A549 (cell line): Measurements from ENCODE around the gene L3MBTL2. TPM values are rescaled to one million over a fixed set of nuclear protein-coding genes. Genes with fewer than 3 reads are reported as not detected.

Experiments
- ATAC-seq, 2 experiments: fragments of 200-7000 bp in 1 of 2; fragments of >200 bp in 1 of 2; cut with Nextera tagmentation in 1 of 2; cut with Tn5 transposase in 1 of 2; 3 replicates each; pipeline versions ENCODE4 v1.8.0 to v1.9.1; 2018 to 2020; ENCODE audit warnings: mild to moderate bottlenecking in 1 of 2, moderate library complexity in 1 of 2
- CTCF ChIA-PET: fragments of 300-600 bp; sonication (Branson Sonifier 250); formaldehyde crosslinking; extraction: SDS; loops from one replicate; lab custom pipeline; 2021; ENCODE audit warnings: antibody characterized with exemption, inconsistent platforms; lab: Yijun Ruan, JAX
- POLR2A ChIA-PET: fragments of 350-600 bp; formaldehyde crosslinking; extraction: SDS; loops from one replicate; lab custom pipeline; 2021; ENCODE audit warnings: antibody characterized with exemption, inconsistent platforms; lab: Yijun Ruan, JAX
- DNase-seq, 2 experiments: peaks; one replicate each; pipeline versions ENCODE4 v3.0.0 to v3.0.0-alpha.2; 2011 to 2016; ENCODE audit warnings: low read depth in 1 of 2, low spot score in 1 of 2
- FAIRE-seq: peaks from 2 replicates; lab custom pipeline; 2011; peaks lifted over from hg19 to GRCh38; lab: Jason Lieb, UNC
- H3K27ac ChIP-seq, 2 experiments: fragments of >200 bp; sonication (Bioruptor Twin); formaldehyde crosslinking; 3 replicates each; pipeline ENCODE4 v1.5.1; 2016 to 2017
- H3K4me1 ChIP-seq: fragments of >200 bp; sonication (Bioruptor Twin); formaldehyde crosslinking; 3 replicates; pipeline ENCODE4 v1.6.1; 2016
- H3K4me2 ChIP-seq: fragments of >200 bp; sonication (Bioruptor Twin); formaldehyde crosslinking; 3 replicates; pipeline ENCODE4 v1.6.1; 2016
- H3K4me3 ChIP-seq: fragments of >200 bp; sonication (Bioruptor Twin); formaldehyde crosslinking; 3 replicates; pipeline ENCODE4 v1.5.1; 2016
- H3K9me3 ChIP-seq: fragments of >200 bp; sonication (Bioruptor Twin); formaldehyde crosslinking; 3 replicates; pipeline ENCODE4 v1.6.1; 2016
- CHD2 ChIP-seq: fragments of 150-350 bp; IDR thresholded peaks from 2 replicates; pipeline ENCODE4 v1.6.1; 2014; ENCODE audit warnings: low read length; ENCODE audit not compliant: partially characterized antibody
- CHD4 ChIP-seq: fragments of 200-600 bp; sonication (generic); IDR thresholded peaks from 2 replicates; pipeline ENCODE4 v1.6.1; 2016; ENCODE audit warnings: antibody characterized with exemption, mild to moderate bottlenecking, borderline replicate concordance
- EHF ChIP-seq: fragments of 250-450 bp; sonication (Bioruptor Pico); IDR thresholded peaks from 2 replicates; pipeline ENCODE4 v1.5.0; 2020; ENCODE audit warnings: mild to moderate bottlenecking
- EP300 ChIP-seq, 2 experiments: fragments of >200 bp; sonication (Bioruptor Twin); formaldehyde crosslinking; IDR thresholded peaks; 2 replicates in 1 of 2; 3 replicates in 1 of 2; pipeline ENCODE4 v1.6.1; 2016 to 2017
- ESRRA ChIP-seq: fragments of 150-350 bp; IDR thresholded peaks from 2 replicates; pipeline ENCODE4 v1.6.1; 2014; ENCODE audit warnings: mild to moderate bottlenecking, low read length, borderline replicate concordance
- FOSL2 ChIP-seq, 2 experiments: fragments of 450-650 bp in 1 of 2; fragments of >200 bp in 1 of 2; sonication (Bioruptor Twin) in 1 of 2; formaldehyde crosslinking; IDR thresholded peaks; 2 replicates each; pipeline versions ENCODE4 v1.5.0 to v1.6.1; 2016 to 2020; ENCODE audit warnings: mild to moderate bottlenecking in 1 of 2, moderate library complexity in 1 of 2
- FOXS1 ChIP-seq: fragments of 250-450 bp; sonication (Bioruptor Pico); IDR thresholded peaks from 2 replicates; pipeline ENCODE4 v1.5.0; 2020; ENCODE audit warnings: mild to moderate bottlenecking, moderate library complexity
- KDM1A ChIP-seq: fragments of 200-600 bp; sonication (generic); IDR thresholded peaks from 2 replicates; pipeline ENCODE4 v1.6.1; 2016; ENCODE audit warnings: low read depth, mild to moderate bottlenecking
- MAZ ChIP-seq: fragments of 150-350 bp; IDR thresholded peaks from 2 replicates; pipeline ENCODE4 v1.6.1; 2014; ENCODE audit warnings: antibody characterized with exemption, low read depth, low read length, borderline replicate concordance
- NPAS2 ChIP-seq: fragments of 250-450 bp; sonication (Bioruptor Pico); IDR thresholded peaks from 2 replicates; pipeline ENCODE4 v1.8.0; 2022; ENCODE audit warnings: mild to moderate bottlenecking, moderate library complexity, borderline replicate concordance
- NR3C1 ChIP-seq: fragments of >200 bp; sonication (Bioruptor Twin); formaldehyde crosslinking; IDR thresholded peaks from 3 replicates; pipeline ENCODE4 v1.6.1; 2017
- POLR2AphosphoS2 ChIP-seq: conservative IDR thresholded peaks from 2 replicates; pipeline ENCODE4 v1.6.1; 2012; ENCODE audit warnings: low read length, improper control_type of control experiment, inconsistent platforms
- RCOR1 ChIP-seq: fragments of 150-350 bp; IDR thresholded peaks from 2 replicates; pipeline ENCODE4 v1.6.1; 2014; ENCODE audit warnings: antibody characterized with exemption, low read length, low read depth
- RNF2 ChIP-seq: fragments of 200-600 bp; sonication (generic); IDR thresholded peaks from 2 replicates; pipeline ENCODE4 v1.6.1; 2016; ENCODE audit warnings: low read depth, mild to moderate bottlenecking, antibody characterized with exemption, moderate library complexity, borderline replicate concordance
- SREBF2 ChIP-seq: fragments of 450-650 bp; IDR thresholded peaks from 2 replicates; pipeline ENCODE4 v1.6.1; 2014; ENCODE audit warnings: mild to moderate bottlenecking, moderate library complexity
- ZC3H11A ChIP-seq: fragments of 450-650 bp; IDR thresholded peaks from 2 replicates; pipeline ENCODE4 v1.6.1; 2014; ENCODE audit warnings: antibody characterized with exemption, mild to moderate bottlenecking
- ZFP36 ChIP-seq: fragments of 450-650 bp; IDR thresholded peaks from 2 replicates; pipeline ENCODE4 v1.6.1; 2014; ENCODE audit warnings: borderline replicate concordance; ENCODE audit not compliant: partially characterized antibody
- ZNF302 ChIP-seq: fragments of 250-450 bp; sonication (Bioruptor Pico); IDR thresholded peaks from 2 replicates; pipeline ENCODE4 v1.9.0; 2021; ENCODE audit warnings: inconsistent platforms, mild to moderate bottlenecking, moderate library complexity
- ZSCAN20 ChIP-seq: fragments of 250-450 bp; sonication (Bioruptor Pico); IDR thresholded peaks from 2 replicates; pipeline ENCODE4 v1.8.0; 2022; ENCODE audit warnings: mild to moderate bottlenecking, moderate library complexity
- WGBS: methylation state at CpG from one replicate; pipeline ENCODE4 v1.1.6; 2017; ENCODE audit errors: missing lambda C conversion rate; 5-methylcytosine and 5-hydroxymethylcytosine counted together
- polyA plus RNA-seq, 4 experiments: library from polyadenylated mRNA; depleted of rRNA in 3 of 4; stranded (reverse); fragments of >200 nt; fragmentation: RNase III in 1 of 4; extraction: RNeasy Plus Mini Kit Qiagen cat#74134 plus additional on column Dnase treatment in 1 of 4; gene quantifications; 2 replicates in 3 of 4; 3 replicates in 1 of 4; pipeline ENCODE4 v1.2.3, GENCODE V29; 2011 to 2017
- TF ChIP-seq, protein P1 (sequence below): fragments of 250-450 bp; sonication (Bioruptor Pico); IDR thresholded peaks from 2 replicates; pipeline ENCODE4 v1.5.0; 2020; ENCODE audit warnings: low read depth, mild to moderate bottlenecking, moderate library complexity
- TF ChIP-seq, protein P2 (sequence below): fragments of >200 bp; sonication (Bioruptor Twin); formaldehyde crosslinking; IDR thresholded peaks from 3 replicates; pipeline ENCODE4 v1.5.1; 2016
- TF ChIP-seq, protein P3 (sequence below): IDR thresholded peaks from 2 replicates; pipeline ENCODE4 v1.6.1; 2012; ENCODE audit warnings: low read depth, borderline replicate concordance
- TF ChIP-seq, protein P4 (sequence below): fragments of 450-650 bp; IDR thresholded peaks from 2 replicates; pipeline ENCODE4 v1.6.1; 2014; ENCODE audit warnings: antibody characterized with exemption
- TF ChIP-seq, protein P5 (sequence below): fragments of >200 bp; sonication (Bioruptor Twin); formaldehyde crosslinking; IDR thresholded peaks from 2 replicates; pipeline ENCODE4 v1.6.1; 2016
- TF ChIP-seq, protein P6 (sequence below): fragments of >200 bp; sonication (Bioruptor Twin); formaldehyde crosslinking; IDR thresholded peaks from 3 replicates; pipeline ENCODE4 v1.6.1; 2016

L3MBTL2 gene
- polyA plus RNA-seq, 2 of the 4 experiments (the other 2 are of a cell fraction) = 14.5 to 17.0 TPM

DNA sequence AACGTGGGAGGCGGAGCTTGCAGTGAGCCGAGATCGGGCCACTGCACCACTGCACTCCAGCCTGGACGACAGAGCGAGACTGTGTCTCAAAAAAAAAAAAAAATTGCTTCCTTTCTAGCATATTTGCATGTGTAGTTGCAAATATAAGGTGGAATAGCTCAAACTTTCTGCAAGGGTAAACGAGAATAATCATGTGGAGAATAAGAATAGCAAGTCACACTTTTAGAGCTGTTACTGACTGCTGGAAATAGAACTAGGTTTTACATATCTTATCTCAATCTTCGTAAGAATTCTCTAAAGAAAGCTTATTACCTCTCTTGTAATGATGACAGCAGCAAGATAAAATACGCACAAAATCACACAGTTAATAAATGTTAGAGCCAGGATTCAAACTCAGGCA, 1.6 kb downstream of the L3MBTL2 start (continued):
- TF ChIP-seq, protein P1, sequence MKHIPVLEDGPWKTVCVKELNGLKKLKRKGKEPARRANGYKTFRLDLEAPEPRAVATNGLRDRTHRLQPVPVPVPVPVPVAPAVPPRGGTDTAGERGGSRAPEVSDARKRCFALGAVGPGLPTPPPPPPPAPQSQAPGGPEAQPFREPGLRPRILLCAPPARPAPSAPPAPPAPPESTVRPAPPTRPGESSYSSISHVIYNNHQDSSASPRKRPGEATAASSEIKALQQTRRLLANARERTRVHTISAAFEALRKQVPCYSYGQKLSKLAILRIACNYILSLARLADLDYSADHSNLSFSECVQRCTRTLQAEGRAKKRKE (CRISPR knock-in tag) = no peak
- TF ChIP-seq NPAS2 (CRISPR knock-in tag) = no peak
- TF ChIP-seq, all 56 proteins: peak for 0

DNA sequence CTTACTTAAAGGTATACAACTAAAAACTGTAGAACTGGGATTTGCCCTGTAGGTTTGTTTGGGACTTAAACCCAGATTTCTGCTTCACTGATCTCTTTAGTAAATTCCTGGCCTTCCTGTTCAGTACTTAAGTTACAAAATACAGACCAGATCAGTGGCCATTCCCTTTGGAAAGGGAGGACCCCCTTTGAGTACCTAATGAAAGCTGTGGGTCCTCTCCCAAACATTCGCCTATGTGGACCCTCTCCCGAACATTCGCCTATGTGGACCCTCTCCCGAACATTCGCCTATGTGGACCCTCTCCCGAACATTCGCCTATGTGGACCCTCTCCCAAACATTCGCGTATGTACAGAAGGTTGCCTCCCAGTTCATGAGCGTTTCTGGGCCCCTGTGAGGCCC, 10.3 kb downstream of the L3MBTL2 start:
- TF ChIP-seq SREBF2 = no peak
- TF ChIP-seq EHF (CRISPR knock-in tag) = no peak
- no peak for TF ChIP-seq ESRRA
- TF ChIP-seq CHD2 = no peak
- no peak for TF ChIP-seq NR3C1
- TF ChIP-seq FOSL2 (IDR thresholded peaks at IDR 0.05) = no peak
- TF ChIP-seq FOSL2 (CRISPR knock-in tag; IDR thresholded peaks at IDR 0.05) = no peak
- TF ChIP-seq FOXS1 (CRISPR knock-in tag) = no peak
- TF ChIP-seq KDM1A = no peak
- TF ChIP-seq, protein P2, sequence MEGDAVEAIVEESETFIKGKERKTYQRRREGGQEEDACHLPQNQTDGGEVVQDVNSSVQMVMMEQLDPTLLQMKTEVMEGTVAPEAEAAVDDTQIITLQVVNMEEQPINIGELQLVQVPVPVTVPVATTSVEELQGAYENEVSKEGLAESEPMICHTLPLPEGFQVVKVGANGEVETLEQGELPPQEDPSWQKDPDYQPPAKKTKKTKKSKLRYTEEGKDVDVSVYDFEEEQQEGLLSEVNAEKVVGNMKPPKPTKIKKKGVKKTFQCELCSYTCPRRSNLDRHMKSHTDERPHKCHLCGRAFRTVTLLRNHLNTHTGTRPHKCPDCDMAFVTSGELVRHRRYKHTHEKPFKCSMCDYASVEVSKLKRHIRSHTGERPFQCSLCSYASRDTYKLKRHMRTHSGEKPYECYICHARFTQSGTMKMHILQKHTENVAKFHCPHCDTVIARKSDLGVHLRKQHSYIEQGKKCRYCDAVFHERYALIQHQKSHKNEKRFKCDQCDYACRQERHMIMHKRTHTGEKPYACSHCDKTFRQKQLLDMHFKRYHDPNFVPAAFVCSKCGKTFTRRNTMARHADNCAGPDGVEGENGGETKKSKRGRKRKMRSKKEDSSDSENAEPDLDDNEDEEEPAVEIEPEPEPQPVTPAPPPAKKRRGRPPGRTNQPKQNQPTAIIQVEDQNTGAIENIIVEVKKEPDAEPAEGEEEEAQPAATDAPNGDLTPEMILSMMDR = no peak
- TF ChIP-seq MAZ = no peak
- TF ChIP-seq ZC3H11A = no peak
- no peak for TF ChIP-seq NPAS2 (CRISPR knock-in tag)
- no peak for TF ChIP-seq ZSCAN20 (CRISPR knock-in tag)
- no peak for TF ChIP-seq RNF2
- TF ChIP-seq, protein P3, sequence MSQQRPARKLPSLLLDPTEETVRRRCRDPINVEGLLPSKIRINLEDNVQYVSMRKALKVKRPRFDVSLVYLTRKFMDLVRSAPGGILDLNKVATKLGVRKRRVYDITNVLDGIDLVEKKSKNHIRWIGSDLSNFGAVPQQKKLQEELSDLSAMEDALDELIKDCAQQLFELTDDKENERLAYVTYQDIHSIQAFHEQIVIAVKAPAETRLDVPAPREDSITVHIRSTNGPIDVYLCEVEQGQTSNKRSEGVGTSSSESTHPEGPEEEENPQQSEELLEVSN = no peak
- TF ChIP-seq RCOR1 = no peak
- TF ChIP-seq, protein P4, sequence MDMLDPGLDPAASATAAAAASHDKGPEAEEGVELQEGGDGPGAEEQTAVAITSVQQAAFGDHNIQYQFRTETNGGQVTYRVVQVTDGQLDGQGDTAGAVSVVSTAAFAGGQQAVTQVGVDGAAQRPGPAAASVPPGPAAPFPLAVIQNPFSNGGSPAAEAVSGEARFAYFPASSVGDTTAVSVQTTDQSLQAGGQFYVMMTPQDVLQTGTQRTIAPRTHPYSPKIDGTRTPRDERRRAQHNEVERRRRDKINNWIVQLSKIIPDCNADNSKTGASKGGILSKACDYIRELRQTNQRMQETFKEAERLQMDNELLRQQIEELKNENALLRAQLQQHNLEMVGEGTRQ = no peak
- H3K4me3 ChIP-seq = no peak overlapping the region
- ATAC-seq = no peak
- H3K4me2 ChIP-seq = no peak overlapping the region
- no peak for DNase-seq
- H3K9me3 ChIP-seq = no peaks in the 10 kb centered on the region
- ChIA-PET POLR2A (no interaction called here), CTCF (interaction anchor here (1.2 kb wide), 1 partner anchor 16 kb away, joined by 3 read pairs; no protein-coding TSS in a partner anchor)
- no peak for FAIRE-seq
- no peak overlapping the region for H3K27ac ChIP-seq
- peaks cover 5% of the 10 kb centered on the region; the same call in 1 of the 3 replicates for H3K4me1 ChIP-seq
- WGBS = 96% methylated on average over 10 of the region's 10 CpGs

GRCh38 chr22:41215926-41216325, 10.8 kb downstream of the L3MBTL2 start:
- TF ChIP-seq FOXS1 (CRISPR knock-in tag) (no peak), ZNF302 (CRISPR knock-in tag) (no peak), ZSCAN20 (CRISPR knock-in tag) (no peak), NR3C1 (no peak), KDM1A (no peak), ZFP36 (no peak), POLR2AphosphoS2 (no peak), EP300 (IDR thresholded peaks at IDR 0.05) (no peak), CHD4 (no peak)
- TF ChIP-seq, protein P5, sequence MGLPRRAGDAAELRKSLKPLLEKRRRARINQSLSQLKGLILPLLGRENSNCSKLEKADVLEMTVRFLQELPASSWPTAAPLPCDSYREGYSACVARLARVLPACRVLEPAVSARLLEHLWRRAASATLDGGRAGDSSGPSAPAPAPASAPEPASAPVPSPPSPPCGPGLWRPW = no peak
- TF ChIP-seq, protein P6, sequence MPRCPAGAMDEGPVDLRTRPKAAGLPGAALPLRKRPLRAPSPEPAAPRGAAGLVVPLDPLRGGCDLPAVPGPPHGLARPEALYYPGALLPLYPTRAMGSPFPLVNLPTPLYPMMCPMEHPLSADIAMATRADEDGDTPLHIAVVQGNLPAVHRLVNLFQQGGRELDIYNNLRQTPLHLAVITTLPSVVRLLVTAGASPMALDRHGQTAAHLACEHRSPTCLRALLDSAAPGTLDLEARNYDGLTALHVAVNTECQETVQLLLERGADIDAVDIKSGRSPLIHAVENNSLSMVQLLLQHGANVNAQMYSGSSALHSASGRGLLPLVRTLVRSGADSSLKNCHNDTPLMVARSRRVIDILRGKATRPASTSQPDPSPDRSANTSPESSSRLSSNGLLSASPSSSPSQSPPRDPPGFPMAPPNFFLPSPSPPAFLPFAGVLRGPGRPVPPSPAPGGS = no peak
- Histone ChIP-seq H3K4me3 (no peak overlapping the region), H3K9me3 (no peaks in the 10 kb centered on the region), H3K4me1 (peaks cover 5% of the 10 kb centered on the region; the same call in 1 of the 3 replicates), H3K4me2 (no peak overlapping the region), H3K27ac (no peak overlapping the region)
- FAIRE-seq (no peak), ATAC-seq (no peak), DNase-seq (no peak)
- ChIA-PET POLR2A (no interaction called here), CTCF (interaction anchor here (1.2 to 1.8 kb wide), 2 partner anchors 15 to 21 kb away, joined by 3 to 6 read pairs; no protein-coding TSS in a partner anchor)
- WGBS = 82% methylated on average over 7 of the region's 7 CpGs
